GM19467 (cell line): ENCODE measurements around the gene OR6B2.
A peak's percentile ranks its signal among the peaks of the same experiment; 100 is the strongest.

Experiments
- ATAC-seq: cut with Tn5 transposase; IDR thresholded peaks from one replicate; pipeline ENCODE4 v1.9.1; 2021; ENCODE audit warnings: mild to moderate bottlenecking, moderate library complexity; ENCODE audit not compliant: unreplicated experiment

OR6B2 gene

GRCh38 chr2:240042740-240043139, 12.5 kb upstream of the OR6B2 start:
- no peak for ATAC-seq

- ATAC-seq: no peak
Measured at GRCh38 chr2:240041363-240041762, 11.1 kb upstream of the OR6B2 start.

GRCh38 chr2:240037358-240037757, 7.1 kb upstream of the OR6B2 start:
- no peak for ATAC-seq

- ATAC-seq: no peak
Measured at GRCh38 chr2:240033330-240033678, 3.1 kb upstream of the OR6B2 start.

- ATAC-seq: no peak
Measured at GRCh38 chr2:240032406-240033329, 2.4 kb upstream of the OR6B2 start.

GRCh38 chr2:240024766-240025165, 5.5 kb downstream of the OR6B2 start:
- peak; percentile 9 for ATAC-seq

- ATAC-seq: no peak
Measured at GRCh38 chr2:240023792-240024191, 6.4 kb downstream of the OR6B2 start.

- no peak for ATAC-seq
Measured at GRCh38 chr2:240021488-240022104, 8.6 kb downstream of the OR6B2 start.

- ATAC-seq: no peak
Measured at GRCh38 chr2:240018071-240018750, 12.0 kb downstream of the OR6B2 start.

- ATAC-seq: no peak
Measured at GRCh38 chr2:240014327-240014726, 15.9 kb downstream of the OR6B2 start.

GRCh38 chr2:240013343-240013742, 16.9 kb downstream of the OR6B2 start:
- no peak for ATAC-seq

GRCh38 chr2:240002983-240003382, 27.2 kb downstream of the OR6B2 start:
- no peak for ATAC-seq

GRCh38 chr2:240000671-240001070, 29.6 kb downstream of the OR6B2 start:
- ATAC-seq: no peak

- no peak for ATAC-seq
Measured at GRCh38 chr2:239997686-239998409, 32.4 kb downstream of the OR6B2 start.

GRCh38 chr2:239994086-239994485, 36.1 kb downstream of the OR6B2 start:
- no peak for ATAC-seq

GRCh38 chr2:239993291-239993690, 36.9 kb downstream of the OR6B2 start:
- ATAC-seq: no peak

- no peak for ATAC-seq
Measured at GRCh38 chr2:239991689-239992314, 38.4 kb downstream of the OR6B2 start.

- no peak for ATAC-seq
Measured at GRCh38 chr2:239990966-239991365, 39.3 kb downstream of the OR6B2 start.

GRCh38 chr2:239985356-239985755, 44.9 kb downstream of the OR6B2 start:
- no peak for ATAC-seq

- no peak for ATAC-seq
Measured at GRCh38 chr2:239984421-239985194, 45.6 kb downstream of the OR6B2 start.
